Right kidney (tissue), 1 donor: ENCODE measurements around the gene RASAL2.
A peak's percentile ranks its signal among the peaks of the same experiment; 100 is the strongest.
"Not testable (repeated sequence)": the region's sequence is repeated elsewhere in the genome, so short reads cannot be mapped to it uniquely, and the experiment has no call there.

Experiments used
- DNase-seq: peaks from one replicate; pipeline ENCODE4 v3.0.0-alpha.2; 2016

Gene RASAL2

DNA sequence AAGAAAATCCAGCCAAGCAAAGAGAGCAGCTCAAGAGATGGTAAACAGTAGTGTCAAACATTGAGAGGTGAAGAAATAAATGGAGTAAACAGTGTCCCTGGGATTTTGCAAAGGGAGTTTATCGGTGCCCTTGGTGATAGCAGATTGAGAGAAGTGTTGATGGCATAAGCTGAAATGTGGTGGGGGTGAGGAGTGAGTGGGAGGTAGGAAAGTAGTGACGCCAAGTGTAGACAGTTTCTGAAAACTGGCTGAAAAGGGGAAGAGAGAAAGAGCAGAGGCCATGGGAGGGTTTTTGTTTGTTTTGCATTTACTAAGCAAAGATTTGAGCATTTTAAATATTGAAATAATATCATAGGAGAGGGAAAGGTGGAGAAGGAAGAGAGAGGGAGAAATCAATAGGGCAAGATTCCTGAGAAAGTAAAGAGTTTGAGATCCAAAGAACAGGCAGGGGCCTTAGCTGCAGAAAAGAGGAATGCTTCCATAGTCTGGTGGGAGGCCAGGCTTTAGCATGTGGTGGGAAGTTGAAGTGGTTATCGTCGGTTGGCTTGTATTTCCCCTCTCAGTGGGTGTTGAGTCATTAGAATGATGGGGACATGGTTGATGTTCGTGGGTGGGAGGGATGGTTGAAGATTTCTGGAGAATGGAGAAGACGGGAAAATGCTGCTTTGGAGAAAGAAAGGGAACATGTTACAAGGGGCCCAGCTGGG, 26.8 kb upstream of the RASAL2 start:
- DNase-seq: no peak

DNA sequence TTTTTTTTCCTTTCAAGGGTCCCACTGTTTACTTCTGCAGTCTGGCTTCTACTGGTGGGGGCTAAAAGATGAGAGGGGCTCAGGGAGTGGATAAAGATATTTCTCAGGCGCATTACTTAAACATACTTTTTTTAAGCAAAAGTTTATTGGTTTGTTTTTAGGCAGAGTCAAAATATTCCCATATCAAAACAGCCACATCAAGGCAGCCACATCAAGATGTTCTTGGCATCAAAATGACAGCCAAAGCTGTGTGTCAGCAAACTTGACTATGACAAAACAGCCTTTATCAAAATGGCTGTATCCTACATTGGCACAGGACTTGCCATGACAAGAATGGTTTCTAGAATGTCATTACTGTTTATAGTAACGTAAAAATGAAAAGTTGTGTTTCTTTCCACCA, 22.1 kb upstream of the RASAL2 start:
- DNase-seq: no peak

DNA sequence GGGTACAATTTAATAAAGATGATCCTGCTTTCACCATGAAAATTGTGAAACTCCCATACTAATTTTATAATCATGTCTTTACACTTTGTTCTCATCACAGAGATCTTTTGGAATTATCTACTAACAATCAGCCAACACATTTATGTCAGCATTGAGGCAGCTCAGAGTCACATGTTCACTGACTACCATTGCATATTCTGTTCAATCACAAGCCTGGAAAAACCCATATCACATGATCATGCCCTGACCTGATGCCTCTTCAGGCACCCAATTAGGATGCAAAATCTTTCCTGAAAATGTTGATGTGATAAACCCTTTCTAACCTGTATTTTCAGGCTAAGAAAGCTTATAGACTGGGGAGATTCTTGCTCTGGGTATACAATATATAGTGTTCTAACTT, 21.6 kb upstream of the RASAL2 start:
- no peak for DNase-seq

DNA sequence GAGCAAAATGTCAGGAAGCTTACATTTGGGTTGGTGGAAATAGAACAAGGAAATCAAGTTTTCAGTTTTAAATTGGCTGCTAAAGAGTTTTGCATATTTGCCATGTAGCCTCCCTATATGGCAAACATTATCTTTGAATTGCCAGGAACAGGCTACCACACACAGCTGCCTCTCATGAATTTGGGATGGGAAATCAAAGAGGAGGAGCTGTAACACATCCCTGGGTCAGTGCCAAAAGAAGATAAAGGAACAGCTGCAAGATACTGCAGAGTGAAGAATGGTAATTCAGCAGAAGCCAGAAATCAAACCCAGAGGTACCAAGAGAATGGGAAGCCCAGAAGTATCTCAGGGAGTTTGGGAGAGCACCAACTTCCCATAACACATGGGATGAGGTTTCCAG, 18.6 kb upstream of the RASAL2 start:
- DNase-seq: no peak

DNA sequence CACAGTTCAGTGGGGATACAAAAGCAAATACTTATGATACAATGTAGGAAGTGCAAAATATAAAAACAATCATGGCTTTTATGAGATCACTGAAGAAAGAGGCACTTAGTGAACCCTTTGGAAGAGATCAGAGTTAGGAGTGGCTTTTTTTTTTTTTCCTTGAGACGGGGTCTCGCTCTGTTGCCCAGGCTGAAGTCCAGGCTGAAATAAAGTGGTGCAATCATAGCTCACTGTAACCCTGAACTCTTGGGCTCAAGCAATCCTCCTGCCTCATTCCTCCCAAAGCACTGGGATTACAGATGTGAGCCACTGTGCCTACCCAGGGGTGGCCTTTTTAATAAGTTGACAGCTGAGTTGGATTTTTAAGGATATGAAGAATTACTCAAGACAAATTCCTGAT, 17.3 kb upstream of the RASAL2 start:
- no peak for DNase-seq

DNA sequence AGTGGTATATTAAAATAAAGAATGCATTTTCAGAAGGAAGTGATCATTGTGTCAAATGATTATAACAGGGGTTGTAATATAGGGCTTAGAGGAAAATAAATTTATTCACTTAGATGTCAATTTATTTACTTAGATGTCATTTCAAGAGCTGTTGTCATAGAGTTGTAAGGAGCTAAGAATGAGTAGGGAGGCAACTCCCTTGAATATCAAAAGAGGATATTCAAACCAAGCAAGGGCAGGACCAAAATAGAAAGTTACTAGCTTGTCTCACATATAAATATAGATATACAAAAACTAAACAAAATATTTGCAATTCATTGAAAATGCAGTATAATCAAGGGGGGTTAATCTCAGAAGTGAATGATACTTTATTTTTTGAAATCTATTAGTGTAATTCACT, 16.0 kb upstream of the RASAL2 start:
- no peak for DNase-seq

DNA sequence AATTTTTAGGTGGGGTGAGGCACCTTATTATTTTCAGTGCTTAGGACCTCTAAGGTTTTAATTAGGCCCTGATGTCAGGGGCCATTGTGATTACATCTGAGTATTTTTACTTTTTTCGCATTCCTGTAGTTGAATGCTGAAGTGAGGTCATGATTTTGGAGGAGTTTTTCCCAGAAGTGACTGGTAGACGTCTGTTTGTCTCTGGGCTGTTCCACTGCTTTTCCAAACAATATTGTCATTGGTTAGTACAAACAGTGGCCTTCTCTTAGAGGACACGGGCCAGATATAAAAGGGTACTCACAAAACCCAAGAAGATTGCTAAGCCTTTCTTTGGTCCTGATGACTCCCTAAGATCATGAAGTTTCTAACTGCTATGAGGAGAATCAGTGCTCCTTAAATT, 7.6 kb upstream of the RASAL2 start:
- DNase-seq: no peak

DNA sequence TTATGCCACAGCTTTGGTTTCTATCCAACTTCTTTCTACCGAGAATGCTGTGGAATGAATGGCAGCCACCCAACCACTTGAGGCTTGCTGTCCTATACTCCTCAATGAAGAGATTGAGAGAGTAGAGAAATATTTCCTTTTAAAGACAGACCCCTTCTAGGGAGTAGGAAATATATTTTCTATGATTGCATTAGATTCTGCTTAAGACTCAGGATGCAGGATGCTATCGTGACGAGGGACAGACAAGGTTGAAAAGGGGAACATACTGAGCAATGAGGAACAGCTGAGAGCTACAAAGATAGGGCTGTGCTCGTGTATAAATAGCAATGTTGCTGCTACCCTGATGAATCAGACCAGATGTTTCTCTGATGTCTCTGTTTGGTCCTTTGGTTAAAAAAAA, 7.1 kb upstream of the RASAL2 start:
- no peak for DNase-seq

DNA sequence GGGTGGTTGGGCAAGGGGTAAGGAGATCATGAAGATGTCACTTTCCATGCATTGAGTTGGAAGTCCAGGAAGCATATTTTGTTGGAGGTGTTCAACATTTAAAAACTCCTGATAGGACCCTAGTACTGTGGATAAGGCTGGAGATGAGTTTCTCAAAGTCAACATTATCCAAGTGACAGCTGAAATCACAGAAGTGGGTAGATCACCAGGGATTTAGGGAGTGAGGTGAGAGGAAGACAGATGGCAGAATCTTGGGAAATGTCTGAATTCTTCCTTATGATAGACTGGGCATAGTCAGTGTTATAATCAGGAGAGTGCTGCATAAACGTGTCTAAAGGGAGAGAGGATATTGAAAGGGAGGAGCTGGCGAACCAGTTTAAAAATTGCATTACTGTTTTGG, 5.3 kb upstream of the RASAL2 start:
- DNase-seq: no peak

DNA sequence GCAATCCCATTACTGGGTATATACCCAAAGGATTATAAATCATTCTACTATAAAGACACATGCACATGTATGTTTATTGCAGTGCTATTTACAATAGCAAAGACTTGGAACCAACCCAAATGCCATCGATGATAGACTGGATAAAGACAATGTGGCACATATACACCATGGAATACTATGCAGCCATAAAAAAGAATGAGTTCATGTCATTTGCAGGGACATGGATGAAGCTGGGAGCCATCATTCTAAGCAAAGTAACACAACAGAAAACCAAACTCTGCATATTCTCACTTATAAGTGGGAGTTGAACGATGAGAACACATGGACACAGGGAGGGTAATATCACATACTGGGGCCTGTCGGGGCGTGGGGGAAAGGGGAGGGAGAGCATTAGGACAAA, 2.5 kb upstream of the RASAL2 start:
- DNase-seq: not testable (repeated sequence)

DNA sequence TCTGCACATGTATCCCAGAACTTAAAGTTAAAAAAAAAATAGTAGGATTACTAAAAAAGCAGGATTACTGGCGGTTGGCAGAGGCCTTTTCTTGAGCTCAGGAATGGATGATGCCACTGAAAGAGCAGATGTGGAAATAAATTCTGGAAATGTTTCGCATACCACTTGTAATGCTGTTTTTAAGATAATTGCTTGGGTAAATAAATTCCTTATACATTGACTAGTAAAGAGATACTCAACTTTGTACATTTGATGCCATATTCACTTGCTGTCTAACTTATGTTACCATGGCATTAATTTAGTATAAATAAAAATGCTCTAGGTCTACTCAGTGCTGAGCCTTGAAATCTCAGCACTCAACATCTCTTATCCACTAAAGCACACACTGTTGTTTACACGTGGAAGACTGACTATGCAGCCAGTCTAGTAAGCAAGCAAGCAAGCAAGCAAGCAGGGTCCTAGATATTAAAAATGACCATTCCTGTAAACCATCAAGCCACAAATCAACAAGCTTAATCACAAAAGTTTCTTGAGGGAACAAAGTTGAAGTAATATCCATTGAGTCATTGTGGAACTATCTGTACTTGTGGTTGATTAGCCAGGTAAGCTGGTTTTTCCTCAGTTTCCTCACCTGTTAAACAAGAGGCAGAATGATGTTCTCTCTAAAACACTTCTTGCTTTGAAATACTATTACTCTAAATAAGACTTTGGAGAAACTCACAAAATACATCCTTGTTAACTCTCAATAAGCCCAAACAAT, 1.7 kb upstream of the RASAL2 start:
- DNase-seq: no peak

DNA sequence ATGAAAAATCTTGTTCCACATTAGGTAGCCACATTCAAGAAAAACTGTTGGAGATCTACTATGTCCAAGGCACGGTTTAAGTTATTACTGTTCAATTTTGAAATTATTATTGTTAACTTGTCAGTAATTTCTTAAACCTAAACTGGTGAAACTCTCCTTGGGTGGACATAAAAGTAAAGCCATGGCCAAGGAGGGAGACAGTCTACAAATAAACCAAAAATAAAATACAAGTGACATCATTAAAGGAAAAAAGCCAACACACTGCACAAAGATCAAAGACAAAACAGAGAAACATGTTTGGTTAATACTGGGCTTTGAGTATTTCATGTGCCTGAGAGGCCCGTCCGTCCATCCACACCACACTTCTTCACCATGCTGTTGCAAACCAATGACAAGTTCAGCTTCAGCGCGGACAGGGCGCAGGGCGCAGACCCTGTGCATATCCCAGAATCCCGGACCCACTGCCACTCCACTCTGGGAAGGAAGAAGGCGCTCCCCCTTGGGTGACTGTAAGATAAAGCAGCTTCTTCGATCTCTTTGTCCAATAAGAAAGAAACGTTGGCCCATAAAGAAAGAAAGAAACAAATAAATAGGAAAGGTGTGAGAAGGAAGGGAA, 918 bp upstream of the RASAL2 start:
- peak; percentile 80 for DNase-seq

DNA sequence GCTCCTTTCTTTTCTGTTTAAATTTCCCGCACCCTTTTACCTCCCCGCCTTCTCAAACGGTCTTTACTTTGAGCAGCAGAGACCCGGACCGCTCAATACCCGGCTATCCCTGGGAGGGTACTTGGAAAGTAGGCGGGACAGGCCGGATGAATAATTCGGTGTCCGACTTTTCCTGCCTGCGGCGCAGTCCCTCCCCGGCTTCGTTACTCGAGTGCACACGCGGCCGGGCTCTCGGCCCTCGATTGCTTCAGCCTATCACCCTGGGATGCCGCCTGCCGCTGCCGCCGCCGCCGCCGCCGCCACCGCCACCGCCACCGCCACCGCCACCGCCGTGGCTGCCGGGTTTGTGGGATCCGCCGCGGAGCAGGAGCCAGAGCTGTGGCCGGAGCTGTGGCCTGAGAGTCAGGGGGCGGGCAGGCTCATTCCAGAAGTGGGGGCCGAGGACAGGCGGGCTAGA, 382 bp upstream of the RASAL2 start:
- peak; percentile 94 for DNase-seq

DNA sequence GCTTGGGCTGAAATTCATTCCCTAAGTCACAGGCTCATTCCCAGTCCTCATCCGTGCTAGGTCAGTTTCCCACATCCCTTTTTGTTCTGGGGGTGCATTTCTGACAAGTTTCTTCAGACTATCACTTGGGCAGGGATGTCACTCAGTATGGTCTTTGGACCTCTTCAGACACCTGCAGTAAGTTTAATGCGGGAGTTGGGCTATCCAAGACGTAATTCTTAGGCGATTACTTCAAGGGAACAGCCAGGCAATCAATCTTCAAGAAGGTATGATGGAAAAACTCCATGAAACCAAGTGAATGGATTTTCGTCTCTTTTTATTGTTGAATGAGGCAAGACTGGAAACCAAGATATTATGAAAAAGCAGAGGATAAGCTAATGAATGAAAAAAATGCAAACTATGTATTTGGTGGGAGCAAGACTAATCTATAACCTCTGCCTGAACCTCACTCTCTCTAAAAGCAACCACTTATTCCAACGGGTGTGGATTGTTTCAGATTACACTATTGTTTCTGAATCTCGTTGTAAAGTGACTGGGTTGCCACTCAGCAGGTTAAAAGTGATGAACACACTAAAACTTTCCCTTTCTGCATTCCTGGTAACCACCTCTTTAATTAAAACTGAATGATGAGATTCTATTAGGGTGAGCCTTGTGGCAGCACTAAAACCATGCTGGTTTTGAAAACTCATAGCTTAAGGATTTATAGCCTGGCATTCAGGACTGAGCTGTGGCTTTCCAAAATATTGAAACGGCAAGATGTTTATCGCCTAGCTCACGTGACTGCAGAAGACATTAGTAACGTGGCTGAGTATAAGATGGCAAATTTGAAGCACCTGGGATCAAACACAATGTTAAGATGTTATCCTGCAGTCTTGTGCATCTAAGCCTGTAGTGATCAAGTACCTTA, 1.1 kb downstream of the RASAL2 start:
- no peak for DNase-seq

DNA sequence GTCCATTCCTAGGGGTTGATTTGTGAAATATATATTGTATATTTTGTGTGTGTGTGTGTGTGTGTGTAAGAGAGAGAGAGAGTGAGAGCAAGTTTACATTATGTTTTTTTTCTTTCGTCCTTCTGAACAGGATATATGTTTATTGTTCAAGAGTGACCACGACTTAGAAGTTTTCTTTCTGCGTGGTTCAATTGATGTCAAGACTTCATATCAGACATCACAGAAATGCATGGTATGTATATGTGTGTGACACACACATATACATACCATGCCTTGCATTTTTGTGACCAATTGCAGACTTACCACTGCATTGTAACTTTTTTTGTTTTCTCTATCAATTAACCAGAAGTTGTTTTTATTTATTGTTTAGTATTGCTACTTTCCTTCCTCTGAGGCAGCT, 2.5 kb downstream of the RASAL2 start:
- DNase-seq: no peak

DNA sequence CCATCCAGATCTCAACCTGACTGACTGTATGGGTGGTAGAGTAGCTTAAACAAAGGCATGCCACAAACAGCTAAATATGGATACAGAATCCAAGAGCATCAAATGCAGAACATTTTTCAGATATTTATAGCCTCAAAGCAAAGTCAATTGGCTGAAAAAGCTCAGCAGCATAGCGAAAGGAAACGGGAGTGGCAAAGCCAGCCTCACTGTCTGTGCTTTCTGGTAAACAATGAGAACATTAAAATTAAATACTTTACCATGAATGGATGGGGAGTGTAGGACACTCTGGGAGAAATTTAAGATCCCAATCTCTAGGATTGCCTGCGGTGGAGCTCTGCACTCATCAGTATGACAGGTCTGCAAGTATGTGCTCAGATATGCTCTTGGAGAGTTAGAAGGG, 4.4 kb downstream of the RASAL2 start:
- no peak for DNase-seq

DNA sequence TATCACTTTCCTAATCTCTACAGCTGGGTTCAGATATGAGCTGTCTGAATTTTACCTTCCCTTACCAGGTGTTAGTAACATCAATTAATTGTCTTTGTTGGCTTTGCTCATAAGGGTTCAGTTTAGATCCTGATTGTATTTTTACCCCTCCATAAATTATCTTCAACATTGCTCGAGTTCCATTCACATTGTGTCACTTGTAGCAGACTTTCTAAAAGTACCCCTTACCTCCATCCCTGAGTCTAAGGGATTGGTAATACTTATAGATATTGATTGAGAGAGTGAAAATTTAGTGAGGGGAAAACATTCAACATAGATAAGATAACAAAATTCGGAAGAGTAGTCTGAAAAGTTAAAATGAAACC, 7.3 kb downstream of the RASAL2 start:
- DNase-seq: no peak

DNA sequence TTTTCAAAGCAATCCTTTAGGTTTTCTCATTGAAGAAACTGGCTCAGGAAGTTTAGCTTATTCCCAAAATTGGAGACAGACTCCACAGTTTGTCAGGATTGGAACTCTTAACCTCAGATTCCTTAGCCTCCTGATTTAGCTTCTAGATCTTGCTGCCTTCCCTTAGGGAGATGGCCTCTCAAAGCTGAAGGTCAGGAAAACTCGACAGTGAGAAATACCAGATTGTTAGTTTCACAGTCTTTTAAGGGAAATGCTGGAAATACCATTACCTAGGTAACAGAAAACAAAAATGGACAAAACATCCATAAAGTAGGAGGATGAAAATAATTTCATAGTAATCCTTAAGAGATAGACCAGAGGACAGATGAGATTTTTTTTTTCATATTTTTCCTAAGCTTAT, 7.8 kb downstream of the RASAL2 start:
- DNase-seq: no peak

DNA sequence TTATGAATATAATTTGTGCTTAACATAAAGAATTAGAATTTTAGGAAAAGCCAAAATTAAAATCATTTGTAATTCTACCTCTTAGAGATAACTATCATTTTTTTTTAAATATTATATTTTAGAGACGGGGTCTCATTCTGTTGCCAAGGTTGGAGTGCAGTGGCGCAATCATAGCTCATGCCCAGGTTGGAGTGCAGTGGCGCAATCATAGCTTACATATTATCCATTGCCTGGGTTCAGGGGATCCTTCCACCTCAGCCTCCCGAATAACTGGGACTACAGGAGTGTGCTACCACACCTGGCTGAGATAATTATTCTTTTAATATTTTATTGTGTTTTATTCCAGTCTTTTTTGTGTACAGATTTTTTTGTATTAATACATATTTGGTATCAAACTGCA, 8.3 kb downstream of the RASAL2 start:
- DNase-seq: no peak

DNA sequence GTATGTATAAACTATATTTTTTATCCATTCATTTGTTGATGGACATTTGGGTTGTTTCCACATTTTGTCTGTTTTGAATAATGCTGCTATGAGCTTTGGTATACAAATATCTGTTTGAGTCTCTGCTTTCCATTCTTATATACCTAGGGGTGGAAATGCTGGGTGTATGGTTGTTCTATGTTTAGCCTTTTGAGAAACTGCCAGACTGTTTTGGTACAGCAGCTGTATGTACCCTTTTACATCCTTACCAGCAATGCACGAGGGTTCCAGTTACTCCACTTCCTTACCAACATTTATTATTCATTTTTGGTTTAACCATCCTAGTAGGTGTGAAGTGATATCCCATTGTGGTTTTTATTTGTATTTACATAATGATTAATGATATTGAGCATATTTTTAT, 13.9 kb downstream of the RASAL2 start:
- DNase-seq: no peak

DNA sequence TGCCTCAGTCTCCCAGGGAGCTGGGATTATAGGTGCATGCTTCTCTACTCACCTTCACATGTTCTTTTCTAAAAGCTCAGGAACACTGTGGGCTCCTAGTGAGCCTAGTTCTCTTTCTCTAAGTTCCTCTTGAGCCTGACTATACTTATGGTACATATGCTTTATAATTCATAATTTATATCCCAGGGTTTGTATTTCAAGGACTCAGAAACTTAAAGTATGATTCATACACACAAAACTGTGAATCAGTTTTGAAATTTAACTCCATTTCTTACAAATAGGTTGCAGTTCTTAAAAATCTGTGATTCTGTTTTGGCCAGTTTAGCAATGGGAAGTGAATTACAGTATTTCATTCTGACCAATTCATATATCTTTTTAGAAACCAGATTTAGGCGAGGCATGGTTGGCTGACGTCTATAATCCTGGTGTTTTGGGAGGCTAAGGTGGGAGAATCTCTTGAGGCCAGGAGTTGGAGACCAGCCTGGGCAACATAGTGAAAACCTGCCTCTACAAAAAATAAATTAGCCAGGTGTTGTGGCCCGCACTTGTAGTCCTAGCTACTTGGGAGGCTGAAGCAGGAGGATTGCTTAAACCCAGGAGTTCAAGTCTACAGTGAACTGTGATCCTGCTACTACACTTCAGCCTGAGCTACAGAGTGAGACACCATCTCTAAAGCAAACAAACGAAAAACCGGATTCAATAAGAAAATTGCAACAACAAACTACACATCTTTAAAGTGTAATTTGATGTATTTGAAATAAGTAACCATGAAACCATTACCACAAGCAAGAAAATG, 15.6 kb downstream of the RASAL2 start:
- DNase-seq: no peak

DNA sequence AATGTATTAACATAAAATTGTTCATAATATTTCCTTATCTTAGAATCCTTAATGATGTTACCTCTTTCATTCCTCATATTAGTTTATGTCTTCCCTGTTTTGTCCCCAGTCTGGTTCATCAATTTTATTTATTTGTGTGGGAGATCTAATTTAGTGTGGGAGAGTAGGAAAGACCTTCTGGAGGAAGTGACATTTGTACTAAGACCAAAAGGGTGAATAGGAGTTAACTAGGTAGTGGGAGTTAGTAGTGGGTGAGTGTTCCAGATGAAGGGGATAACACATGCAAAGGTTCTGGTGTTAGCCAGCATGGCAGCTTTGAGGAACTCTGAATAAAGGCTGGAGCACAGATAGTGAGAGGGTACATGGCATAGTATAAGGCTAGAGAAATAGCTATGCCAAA, 21.4 kb downstream of the RASAL2 start:
- no peak for DNase-seq
